Thoracic aorta (tissue), 2 donors: ENCODE data around the gene GPC5. TPM values are rescaled to one million over a fixed set of nuclear protein-coding genes. Genes with fewer than 3 reads are reported as not detected.

Source experiments
- ATAC-seq: fragments of 150-250 bp; one replicate; pipeline ENCODE4 v1.8.0; 2017; ENCODE audit warnings: low read depth; ENCODE audit not compliant: insufficient number of reproducible peaks, low FRiP score
- DNase-seq: peaks from one replicate; pipeline ENCODE4 v3.0.0-alpha.2; 2020; ENCODE audit warnings: low spot score
- H3K27ac ChIP-seq, 2 donors: fragments of 200-600 bp; sonication (generic); 1 replicate in 1 of 2; 2 replicates in 1 of 2; pipeline ENCODE4 v1.5.1; 2016; ENCODE audit warnings: mild to moderate bottlenecking in 2 of 2, moderate library complexity in 2 of 2
- H3K27me3 ChIP-seq: fragments of 200-600 bp; sonication (generic); replicated peaks from 2 replicates; pipeline ENCODE4 v1.6.0; 2016; ENCODE audit warnings: mild to moderate bottlenecking; ENCODE audit not compliant: insufficient read depth
- H3K36me3 ChIP-seq: fragments of 200-600 bp; sonication (generic); one replicate; pipeline ENCODE4 v1.5.1; 2016
- H3K4me1 ChIP-seq, 2 donors: fragments of 200-600 bp; sonication (generic); 1 replicate in 1 of 2; 2 replicates in 1 of 2; pipeline versions ENCODE4 v1.5.1 to v1.6.0; 2016; ENCODE audit warnings: low read depth in 2 of 2, mild to moderate bottlenecking in 1 of 2; ENCODE audit not compliant: control insufficient read depth in 1 of 2
- H3K4me3 ChIP-seq: fragments of 200-600 bp; sonication (generic); 2 replicates; pipeline ENCODE4 v1.5.1; 2016; ENCODE audit warnings: mild to moderate bottlenecking
- H3K9me3 ChIP-seq: fragments of 200-600 bp; sonication (generic); 2 replicates; pipeline ENCODE4 v1.5.1; 2016
- CTCF ChIP-seq: fragments of 200-600 bp; sonication (generic); IDR thresholded peaks from one replicate; pipeline ENCODE4 v1.5.1; 2019; ENCODE audit warnings: antibody characterized with exemption
- total RNA-seq, 2 donors: library from RNA; depleted of rRNA; stranded (reverse); fragments of >200 nt; gene quantifications; one replicate each; pipeline versions ENCODE4 v1.1.0 to v1.2.3, GENCODE V29; 2016

Gene GPC5
- total RNA-seq, 2 donors from 2014 or later, result 3.3 TPM; not detected in 1

- no peak for TF ChIP-seq CTCF
- ATAC-seq (no peak), DNase-seq (no peak)
- Histone ChIP-seq H3K4me3 (no peak overlapping the region), H3K27me3 (no peaks in the 10 kb centered on the region), H3K4me1 (peaks cover 0 to 5% of the 10 kb centered on the region in 2 donors), H3K27ac (no peak overlapping the region), H3K9me3 (no peaks in the 10 kb centered on the region), H3K36me3 (no peaks in the 10 kb centered on the region)
These were observed 1211.0 kb downstream of the GPC5 start for GRCh38 chr13:92609376-92609775.

- Histone ChIP-seq H3K27me3 (no peaks in the 10 kb centered on the region), H3K9me3 (no peaks in the 10 kb centered on the region), H3K36me3 (no peaks in the 10 kb centered on the region), H3K4me3 (no peak overlapping the region), H3K4me1 (peaks cover 0 to 5% of the 10 kb centered on the region in 2 donors), H3K27ac (no peak overlapping the region)
- TF ChIP-seq CTCF, result no peak
- DNase-seq, result no peak
- ATAC-seq, result no peak
These were observed 1214.5 kb downstream of the GPC5 start for GRCh38 chr13:92612892-92613291.

GRCh38 chr13:92613921-92614320 lies 1215.5 kb downstream of the GPC5 start:
- ATAC-seq, result no peak
- TF ChIP-seq CTCF, result no peak
- no peak overlapping the region for H3K4me3 ChIP-seq

GRCh38 chr13:92621985-92622384 lies 1223.6 kb downstream of the GPC5 start:
- no peak for TF ChIP-seq CTCF
- Histone ChIP-seq H3K9me3 (no peaks in the 10 kb centered on the region), H3K36me3 (no peaks in the 10 kb centered on the region), H3K27me3 (no peaks in the 10 kb centered on the region), H3K4me1 (no peaks in the 10 kb centered on the region), H3K27ac (no peak overlapping the region), H3K4me3 (no peak overlapping the region)
- no peak for ATAC-seq
- no peak for DNase-seq

More at GRCh38 chr13:92613921-92614320, 1215.5 kb downstream of the GPC5 start:
- Histone ChIP-seq H3K27ac (no peak overlapping the region), H3K36me3 (no peaks in the 10 kb centered on the region), H3K4me1 (peaks cover 0 to 5% of the 10 kb centered on the region in 2 donors), H3K9me3 (no peaks in the 10 kb centered on the region), H3K27me3 (no peaks in the 10 kb centered on the region)
- no peak for DNase-seq

GRCh38 chr13:92622905-92623304 lies 1224.5 kb downstream of the GPC5 start:
- Histone ChIP-seq H3K4me1 (no peaks in the 10 kb centered on the region), H3K27me3 (no peaks in the 10 kb centered on the region), H3K36me3 (no peaks in the 10 kb centered on the region), H3K4me3 (no peak overlapping the region), H3K9me3 (no peaks in the 10 kb centered on the region), H3K27ac (no peak overlapping the region)
- DNase-seq (no peak), ATAC-seq (no peak)
- TF ChIP-seq CTCF, result no peak
